Posterior vena cava (tissue), 2 donors: ENCODE measurements around the gene POLE. TPM values are rescaled to one million over a fixed set of nuclear protein-coding genes. Genes with fewer than 3 reads are reported as not detected.
A peak's percentile ranks its signal among the peaks of the same experiment; 100 is the strongest.

Experiments
- DNase-seq: peaks from one replicate; pipeline ENCODE4 v3.0.0-alpha.2; 2020; ENCODE audit warnings: low spot score
- intact Hi-C, 2 donors: fragments of 100-400 bp; cut with DNase I; formaldehyde crosslinking; loops; one replicate each; pipeline versions ENCODE4 v1.14.1 to v1.14.2; 2022 to 2023
- long read RNA-seq, 2 donors: library from polyadenylated mRNA; unstranded; transcript quantifications; one replicate each; pipeline ENCODE4 v2.0.0, GENCODE V29; 2020 to 2021
- total RNA-seq, 2 donors: library from RNA; stranded (reverse); fragmentation: NEBNext Ultra II Directional; extraction: Animal tissue kit (Norgen Biotek cat#: 25700); gene quantifications; one replicate each; pipeline ENCODE4 v1.2.1, GENCODE V29; 2021
- donor health status: DM: yes; HTN: yes; CAD: no.
- donor health status: DM: yes; HTN: yes; CAD: no.

Gene POLE
- 10 to 100 TPM; 16.6 to 21.2 TPM for total RNA-seq
- long read RNA-seq, donor 1, partial matches to known transcripts, result 3 of 4 reads
- long read RNA-seq, donor 1, other reads (novel, unspliced or antisense), result 1 of 4 reads
- long read RNA-seq, donor 2, partial matches to known transcripts, result 3 of 9 reads
- long read RNA-seq, donor 2, other reads (novel, unspliced or antisense), result 4 of 9 reads

GRCh38 chr12:132687211-132688164 lies at the start of gene POLE, which contains the start of gene PXMP2:
POLE (minus strand) TSS chr12:132687342; CDS start chr12:132687315, 27 bp downstream.
PXMP2 (plus strand) TSS chr12:132687587; CDS start chr12:132687671, 84 bp downstream.
- intact Hi-C loops, result no loop called here
- DNase-seq, result peak; percentile 99

GRCh38 chr12:132736913-132737312 lies 49.8 kb upstream of the POLE start:
- intact Hi-C loops, result no loop called here
- DNase-seq, result no peak

- no peak for DNase-seq
- intact Hi-C loops, result no loop called here
Observed at GRCh38 chr12:132736378-132736777, 49.2 kb upstream of the POLE start.

GRCh38 chr12:132735496-132735895 lies 48.4 kb upstream of the POLE start:
- intact Hi-C loops, result no loop called here
- DNase-seq, result no peak

GRCh38 chr12:132734206-132734605 lies 47.1 kb upstream of the POLE start:
- intact Hi-C loops, result no loop called here
- no peak for DNase-seq

DNA sequence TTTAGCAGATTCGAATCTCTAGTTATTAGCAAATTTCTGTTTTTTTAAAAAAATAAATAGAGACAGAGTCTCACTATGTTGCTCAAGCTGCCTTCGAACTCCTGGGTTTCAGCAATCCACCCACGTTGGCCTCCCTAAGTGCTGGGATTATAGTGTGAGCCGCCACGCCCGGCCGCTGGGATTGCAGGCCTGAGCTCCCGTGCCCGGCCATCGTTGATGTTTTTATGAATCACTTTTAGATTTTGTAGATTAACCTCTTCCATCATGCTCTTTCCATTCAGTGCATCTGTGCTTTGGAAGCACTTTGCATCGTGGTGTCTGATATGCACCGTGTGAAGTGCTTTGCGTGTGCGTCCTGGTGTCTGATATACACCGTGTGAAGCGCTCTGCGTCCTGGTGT lies 44.4 kb upstream of the POLE start:
- no peak for DNase-seq
- intact Hi-C loops, result no loop called here

DNA sequence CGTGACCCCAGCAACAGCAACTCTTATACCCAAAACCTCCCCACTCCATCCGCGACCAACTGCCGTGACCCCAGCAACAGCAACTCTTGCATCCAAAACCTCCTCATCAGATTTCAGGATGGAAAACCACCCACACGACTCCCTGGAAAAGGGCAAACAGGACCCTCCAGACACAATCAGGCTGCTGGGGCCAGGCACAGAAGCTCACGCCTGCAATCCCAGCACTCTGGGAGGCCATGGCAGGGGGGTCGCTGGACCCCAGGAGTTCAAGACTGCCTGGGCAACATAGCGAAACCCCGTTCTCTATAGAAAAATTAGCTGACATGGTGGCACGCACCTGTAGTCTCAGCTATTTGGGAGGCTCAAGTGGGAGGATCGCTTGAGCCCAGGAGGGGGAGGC lies 43.2 kb upstream of the POLE start:
- intact Hi-C loops, result no loop called here
- DNase-seq, result no peak

DNA sequence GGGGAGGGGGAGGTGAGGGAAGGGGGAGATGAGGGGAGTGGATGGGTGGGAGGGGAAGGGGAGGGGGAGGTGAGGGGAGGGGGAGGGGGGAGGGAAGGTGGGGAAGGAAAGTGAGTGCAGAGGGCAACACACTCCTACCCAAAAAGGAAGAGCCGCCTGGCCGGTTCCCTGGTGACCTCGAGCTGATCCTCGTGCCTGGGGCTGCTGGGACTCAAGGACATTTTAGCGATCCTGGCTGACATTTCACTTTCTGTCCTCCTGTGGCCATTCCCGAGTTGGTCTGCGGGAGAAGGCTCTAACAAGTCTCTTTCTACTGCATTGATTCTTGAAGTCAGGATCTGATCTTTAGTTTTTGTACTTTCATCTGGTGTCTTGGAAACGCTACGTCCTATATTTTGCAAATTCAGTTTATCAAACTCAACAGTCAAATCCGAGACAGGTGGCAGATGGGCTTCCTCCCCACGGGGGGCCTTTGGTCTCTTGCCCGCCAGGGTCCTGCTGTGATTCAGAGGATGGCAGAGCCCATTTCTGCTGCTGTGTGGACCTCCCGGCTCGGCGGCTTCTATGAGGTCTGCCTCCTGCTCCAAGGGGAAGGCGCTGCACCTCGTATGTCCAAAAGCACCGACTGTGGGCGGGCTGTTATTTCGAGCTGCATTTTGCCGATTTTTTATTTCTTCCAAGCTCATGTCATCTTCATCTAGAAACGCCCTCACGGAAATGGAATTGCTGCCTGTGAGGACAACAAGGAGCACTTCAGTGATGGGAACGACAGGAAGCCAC lies 42.6 kb upstream of the POLE start:
- intact Hi-C loops, result no loop called here
- no peak for DNase-seq

- no peak for DNase-seq
- intact Hi-C loops, result no loop called here
Observed at GRCh38 chr12:132728502-132728901, 41.4 kb upstream of the POLE start.

DNA sequence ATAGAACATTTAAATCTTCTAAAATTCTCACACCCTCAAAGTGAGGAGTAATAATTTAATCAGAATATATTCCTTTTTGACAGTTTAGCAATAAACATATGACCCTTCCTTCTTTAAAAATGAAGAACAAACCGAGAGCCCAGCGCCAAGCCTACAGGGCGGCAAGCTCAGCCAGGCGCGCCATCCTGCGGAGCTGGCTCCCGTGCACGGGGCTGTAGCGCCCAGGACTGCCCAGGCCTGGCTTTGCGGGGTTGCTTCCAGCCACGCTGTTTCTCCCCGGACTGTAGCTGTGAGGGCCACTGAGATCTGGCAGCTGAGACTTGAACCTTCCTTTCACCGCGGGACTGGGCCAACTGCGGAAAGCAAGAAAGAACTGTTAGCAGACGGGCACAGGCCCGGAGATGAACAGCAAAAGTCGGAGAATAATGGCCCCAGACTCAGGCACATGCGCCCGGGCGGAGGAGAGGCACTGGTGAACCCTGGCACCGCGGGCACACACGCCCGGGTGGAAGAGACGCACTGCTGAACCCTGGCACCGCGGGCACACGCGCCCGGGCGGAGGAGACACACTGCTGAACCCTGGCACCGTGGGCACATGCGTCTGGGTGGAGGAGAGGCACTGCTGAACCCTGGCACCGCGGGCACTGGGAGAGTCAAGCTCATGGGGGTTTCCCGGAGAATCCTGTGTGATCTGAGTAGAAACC lies 40.1 kb upstream of the POLE start:
- no peak for DNase-seq
- intact Hi-C loops, result no loop called here

DNA sequence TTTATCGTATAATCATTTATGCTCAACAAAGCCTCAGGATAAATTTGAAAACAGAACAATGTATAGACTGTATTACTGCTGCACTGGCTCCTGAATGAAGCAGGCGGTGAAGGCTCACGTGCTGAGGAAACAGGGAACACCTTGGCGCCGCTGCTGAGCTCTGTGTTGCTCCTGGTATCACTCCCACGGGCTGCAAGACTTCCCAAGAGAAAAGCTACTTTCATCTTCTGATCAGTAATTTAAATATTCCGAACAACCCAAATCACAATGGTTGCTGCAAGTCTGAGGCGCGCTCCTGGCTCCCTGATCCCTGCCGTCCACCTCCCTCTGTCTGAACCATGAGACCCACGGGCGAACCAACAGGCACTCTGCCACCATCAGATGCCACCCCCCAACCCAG lies 39.2 kb upstream of the POLE start:
- intact Hi-C loops, result no loop called here
- no peak for DNase-seq

DNA sequence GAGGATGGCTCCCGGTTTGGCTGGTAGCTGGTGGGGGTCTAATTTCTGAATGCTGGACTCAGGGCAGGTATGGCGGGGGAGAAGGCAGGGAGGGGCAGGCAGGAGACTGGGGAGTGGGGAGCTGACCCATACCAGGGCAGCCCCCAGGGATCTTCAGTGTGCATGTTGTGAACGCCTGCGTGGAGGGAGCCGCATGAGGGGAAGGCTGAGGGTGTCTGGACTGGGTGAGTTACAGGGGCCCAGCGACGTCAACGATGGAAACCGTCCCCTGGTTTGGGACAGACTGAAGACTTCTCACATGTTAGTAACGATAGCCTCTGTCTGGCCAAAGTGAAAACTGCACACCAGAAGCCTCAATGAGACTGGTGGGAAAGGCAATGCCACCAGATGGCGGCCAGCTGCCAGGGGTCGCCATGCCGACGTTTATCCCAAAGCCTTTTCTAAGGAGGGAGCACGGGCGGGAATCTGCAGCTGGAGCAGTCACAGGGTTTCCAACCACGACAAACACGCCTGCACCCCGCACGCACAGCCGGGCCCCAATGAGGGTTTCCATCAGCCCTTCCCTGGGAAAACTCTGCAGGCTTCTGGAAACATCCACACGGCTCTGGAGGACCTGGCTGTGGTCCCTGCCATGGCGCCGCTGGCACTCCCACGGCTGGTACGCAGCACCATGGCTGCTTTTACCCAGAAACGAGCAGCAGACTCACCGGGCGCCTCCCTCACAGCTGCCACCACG lies 37.5 kb upstream of the POLE start:
- DNase-seq, result no peak
- intact Hi-C loops, result no loop called here

GRCh38 chr12:132723764-132724140 lies 36.6 kb upstream of the POLE start:
- intact Hi-C loops, result no loop called here
- no peak for DNase-seq

- intact Hi-C loops, result no loop called here
- no peak for DNase-seq
Observed at GRCh38 chr12:132723015-132723763, 36.0 kb upstream of the POLE start.

GRCh38 chr12:132720606-132721345 lies 33.6 kb upstream of the POLE start:
- DNase-seq, result no peak
- intact Hi-C loops, result no loop called here

- intact Hi-C loops, result no loop called here
- DNase-seq, result no peak
Observed at GRCh38 chr12:132719954-132720324, 32.8 kb upstream of the POLE start.

DNA sequence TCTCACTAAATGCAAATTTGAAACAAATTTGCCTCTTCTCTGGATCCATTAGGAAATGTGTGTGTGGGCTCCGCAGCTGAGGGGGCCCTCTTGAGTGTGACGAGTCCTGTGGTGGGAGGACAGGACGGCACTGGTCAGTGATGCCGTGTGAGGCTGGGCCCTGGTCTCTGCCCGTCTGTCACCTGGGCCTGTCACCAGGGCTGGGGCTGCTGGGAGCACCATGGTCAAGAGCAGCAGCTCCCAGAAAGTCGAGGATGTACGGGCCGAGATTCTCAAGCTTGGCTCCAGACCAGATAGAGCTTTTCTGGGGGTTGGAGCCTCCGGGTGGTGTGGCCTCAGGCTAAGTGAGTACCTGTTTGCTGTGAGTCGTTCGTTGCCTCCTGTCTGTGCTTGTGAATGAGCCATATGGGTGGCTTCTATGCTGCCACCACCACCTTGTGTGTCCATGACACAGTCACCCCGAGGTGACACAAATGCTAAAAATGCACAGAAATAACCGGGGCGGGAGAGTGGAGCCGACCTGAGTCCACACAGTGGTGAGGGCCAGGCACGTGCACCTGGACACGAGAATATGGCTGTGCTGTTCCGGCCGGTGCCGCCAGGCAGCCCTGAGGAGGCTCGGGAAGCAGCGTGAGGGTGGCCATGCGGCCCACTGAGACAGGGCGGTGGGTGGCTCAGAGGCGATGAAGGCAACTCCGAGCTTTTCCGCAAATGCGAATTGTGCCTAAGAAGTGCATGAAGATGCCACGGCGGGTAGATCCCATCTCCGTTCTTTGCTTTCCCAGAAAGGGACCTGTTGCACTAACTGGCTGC lies 32.2 kb upstream of the POLE start:
- intact Hi-C loops, result no loop called here
- no peak for DNase-seq
